ENCODE measurements around the gene CRACDL. TPM values are rescaled to one million over a fixed set of nuclear protein-coding genes. Genes with fewer than 3 reads are reported as not detected.

CRACDL gene
- total and polyA plus RNA-seq, 2 of the 13 experiments (the other 11 are each of a cell fraction or from before 2014, with no cell fraction given): 0.15 to 0.26 TPM

DNA sequence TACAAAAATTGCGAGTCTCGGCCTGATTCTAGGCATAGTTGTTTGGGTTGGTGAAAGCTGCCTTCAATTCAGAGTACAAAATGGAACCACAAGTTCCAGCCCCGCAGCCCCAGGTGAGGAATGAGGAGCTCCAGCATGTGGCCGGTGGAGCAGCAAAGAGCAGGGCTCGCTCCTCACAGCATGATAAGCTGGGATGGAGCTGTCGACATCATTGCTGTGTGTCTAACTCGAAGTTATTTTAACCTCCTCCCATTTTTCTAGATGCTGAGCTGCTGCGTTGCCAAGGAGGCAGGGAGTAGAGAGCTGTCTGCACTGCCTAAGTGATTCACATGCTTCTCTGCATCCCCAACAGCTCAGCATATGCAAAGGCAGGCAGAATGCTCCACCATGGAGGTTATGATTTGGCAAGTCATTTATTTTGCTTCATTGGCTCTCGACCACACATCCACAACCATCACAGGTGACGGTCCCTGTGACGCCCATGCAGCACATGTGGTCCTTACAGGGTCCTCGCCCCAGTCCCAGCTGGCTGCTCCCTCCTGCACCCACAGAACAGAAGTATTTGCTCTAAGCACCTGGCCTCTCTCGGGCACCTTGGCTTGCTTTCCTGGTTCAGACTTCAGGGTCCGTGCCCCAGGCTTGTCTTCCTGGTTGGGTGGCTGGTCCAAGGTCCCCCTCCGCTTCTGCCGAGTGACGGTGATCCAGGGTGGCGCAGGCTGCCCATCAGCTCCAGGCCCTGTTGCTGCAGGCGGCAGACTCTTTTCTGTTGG is 139.1 kb downstream of the CRACDL start (continued):
- TF ChIP-seq, protein P1, sequence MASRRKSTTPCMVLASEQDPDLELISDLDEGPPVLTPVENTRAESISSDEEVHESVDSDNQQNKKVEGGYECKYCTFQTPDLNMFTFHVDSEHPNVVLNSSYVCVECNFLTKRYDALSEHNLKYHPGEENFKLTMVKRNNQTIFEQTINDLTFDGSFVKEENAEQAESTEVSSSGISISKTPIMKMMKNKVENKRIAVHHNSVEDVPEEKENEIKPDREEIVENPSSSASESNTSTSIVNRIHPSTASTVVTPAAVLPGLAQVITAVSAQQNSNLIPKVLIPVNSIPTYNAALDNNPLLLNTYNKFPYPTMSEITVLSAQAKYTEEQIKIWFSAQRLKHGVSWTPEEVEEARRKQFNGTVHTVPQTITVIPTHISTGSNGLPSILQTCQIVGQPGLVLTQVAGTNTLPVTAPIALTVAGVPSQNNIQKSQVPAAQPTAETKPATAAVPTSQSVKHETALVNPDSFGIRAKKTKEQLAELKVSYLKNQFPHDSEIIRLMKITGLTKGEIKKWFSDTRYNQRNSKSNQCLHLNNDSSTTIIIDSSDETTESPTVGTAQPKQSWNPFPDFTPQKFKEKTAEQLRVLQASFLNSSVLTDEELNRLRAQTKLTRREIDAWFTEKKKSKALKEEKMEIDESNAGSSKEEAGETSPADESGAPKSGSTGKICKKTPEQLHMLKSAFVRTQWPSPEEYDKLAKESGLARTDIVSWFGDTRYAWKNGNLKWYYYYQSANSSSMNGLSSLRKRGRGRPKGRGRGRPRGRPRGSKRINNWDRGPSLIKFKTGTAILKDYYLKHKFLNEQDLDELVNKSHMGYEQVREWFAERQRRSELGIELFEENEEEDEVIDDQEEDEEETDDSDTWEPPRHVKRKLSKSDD (CRISPR knock-in tag; IDR thresholded peaks at IDR 0.05; ENCODE audit: low read depth): no peak
- TF ChIP-seq ZSCAN29 (CRISPR knock-in tag; conservative IDR thresholded peaks at IDR 0.05): no peak
- no peak for TF ChIP-seq ZNF20 (CRISPR knock-in tag; IDR thresholded peaks at IDR 0.05)
- no peak for TF ChIP-seq UBTF (CRISPR knock-in tag; IDR thresholded peaks at IDR 0.05)
- no peak for TF ChIP-seq PRDM15 (CRISPR knock-in tag; IDR thresholded peaks at IDR 0.05)
- no peak for TF ChIP-seq ZFAT (CRISPR knock-in tag; conservative IDR thresholded peaks at IDR 0.05)
- no peak for TF ChIP-seq MLLT10 (CRISPR knock-in tag; IDR thresholded peaks at IDR 0.05)
- no peak for TF ChIP-seq ZNF629 (CRISPR knock-in tag; conservative IDR thresholded peaks at IDR 0.05)
- TF ChIP-seq SP4 (CRISPR knock-in tag; IDR thresholded peaks at IDR 0.05): no peak
- no peak for TF ChIP-seq ZFYVE20 (CRISPR knock-in tag; IDR thresholded peaks at IDR 0.05; ENCODE audit: borderline replicate concordance, low read depth)
- 0 out of 2 replicates have a peak, but pooled peaks have one; percentile 60 for TF ChIP-seq ZBTB42 (CRISPR knock-in tag; IDR thresholded peaks at IDR 0.05)
- TF ChIP-seq ATF2 (CRISPR knock-in tag; IDR thresholded peaks at IDR 0.05): no peak
- TF ChIP-seq KLF6 (CRISPR knock-in tag; IDR thresholded peaks at IDR 0.05): no peak
- TF ChIP-seq MTF2 (CRISPR knock-in tag; IDR thresholded peaks at IDR 0.05; ENCODE audit: borderline replicate concordance): no peak
- 0 out of 2 replicates have a peak, but pooled peaks have one; percentile 22 for TF ChIP-seq TGIF2 (CRISPR knock-in tag; IDR thresholded peaks at IDR 0.05)
- TF ChIP-seq, protein P2, sequence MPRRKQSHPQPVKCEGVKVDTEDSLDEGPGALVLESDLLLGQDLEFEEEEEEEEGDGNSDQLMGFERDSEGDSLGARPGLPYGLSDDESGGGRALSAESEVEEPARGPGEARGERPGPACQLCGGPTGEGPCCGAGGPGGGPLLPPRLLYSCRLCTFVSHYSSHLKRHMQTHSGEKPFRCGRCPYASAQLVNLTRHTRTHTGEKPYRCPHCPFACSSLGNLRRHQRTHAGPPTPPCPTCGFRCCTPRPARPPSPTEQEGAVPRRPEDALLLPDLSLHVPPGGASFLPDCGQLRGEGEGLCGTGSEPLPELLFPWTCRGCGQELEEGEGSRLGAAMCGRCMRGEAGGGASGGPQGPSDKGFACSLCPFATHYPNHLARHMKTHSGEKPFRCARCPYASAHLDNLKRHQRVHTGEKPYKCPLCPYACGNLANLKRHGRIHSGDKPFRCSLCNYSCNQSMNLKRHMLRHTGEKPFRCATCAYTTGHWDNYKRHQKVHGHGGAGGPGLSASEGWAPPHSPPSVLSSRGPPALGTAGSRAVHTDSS (CRISPR knock-in tag; conservative IDR thresholded peaks at IDR 0.05): no peak
- TF ChIP-seq ZNF350 (CRISPR knock-in tag; IDR thresholded peaks at IDR 0.05; ENCODE audit: borderline replicate concordance, low read depth): no peak
